Smooth muscle cell (in vitro differentiated cells): ENCODE measurements around the gene ID1. TPM values are rescaled to one million over a fixed set of nuclear protein-coding genes. Genes with fewer than 3 reads are reported as not detected.

ENCODE experiments used
- DNase-seq: peaks from one replicate; lab custom pipeline; 2025; ENCODE audit not compliant: unreplicated experiment; lab: John Stamatoyannopoulos, UW
- H2AFZ ChIP-seq: fragments of 200-600 bp; sonication (generic); 2 replicates; pipeline ENCODE4 v1.6.0; 2016; ENCODE audit warnings: antibody characterized with exemption, low read depth, mild to moderate bottlenecking
- H3F3A ChIP-seq: fragments of 200-600 bp; sonication (generic); 2 replicates; pipeline ENCODE4 v1.6.0; 2017; ENCODE audit warnings: antibody characterized with exemption, low read depth
- H3K27ac ChIP-seq: fragments of 200-600 bp; sonication (generic); 2 replicates; pipeline ENCODE4 v1.5.1; 2016; ENCODE audit warnings: low read depth, mild to moderate bottlenecking
- H3K27me3 ChIP-seq: fragments of 200-600 bp; sonication (generic); 2 replicates; pipeline ENCODE4 v1.6.1; 2016; ENCODE audit warnings: low read depth, mild to moderate bottlenecking
- H3K36me3 ChIP-seq: fragments of 200-600 bp; sonication (generic); 2 replicates; pipeline ENCODE4 v1.5.1; 2016; ENCODE audit warnings: low read depth
- H3K4me1 ChIP-seq: fragments of 200-600 bp; sonication (generic); 2 replicates; pipeline ENCODE4 v1.5.1; 2016; ENCODE audit warnings: low read depth
- H3K4me2 ChIP-seq: fragments of 200-600 bp; sonication (generic); 2 replicates; pipeline ENCODE4 v1.6.0; 2016; ENCODE audit warnings: mild to moderate bottlenecking
- H3K4me3 ChIP-seq: fragments of 200-600 bp; sonication (generic); 2 replicates; pipeline ENCODE4 v1.5.1; 2016; ENCODE audit warnings: mild to moderate bottlenecking
- H3K79me2 ChIP-seq: fragments of 200-600 bp; sonication (generic); 2 replicates; pipeline ENCODE4 v1.6.0; 2016; ENCODE audit warnings: low read depth, mild to moderate bottlenecking
- H3K9ac ChIP-seq: fragments of 200-600 bp; sonication (generic); 2 replicates; pipeline ENCODE4 v1.6.0; 2016; ENCODE audit warnings: low read depth
- H3K9me3 ChIP-seq: fragments of 200-600 bp; sonication (generic); replicated peaks from 2 replicates; pipeline ENCODE4 v1.5.1; 2016; ENCODE audit warnings: low read depth
- H4K20me1 ChIP-seq: fragments of 200-600 bp; sonication (generic); 2 replicates; pipeline ENCODE4 v1.6.0; 2016; ENCODE audit warnings: low read depth
- WGBS: methylation state at CpG from one replicate; pipeline ENCODE4 v1.1.7; 2016; ENCODE audit warnings: low lambda C conversion rate; 5-methylcytosine and 5-hydroxymethylcytosine counted together
- polyA plus RNA-seq: library from polyadenylated mRNA; unstranded; fragments of >200 nt; fragmentation: Nextera tagmentation; extraction: Ambion mirVana; gene quantifications from 2 replicates; pipeline ENCODE4 v1.2.1, GENCODE V29; 2016
- total RNA-seq: library from RNA; depleted of rRNA; stranded (reverse); fragments of >200 nt; gene quantifications from 2 replicates; pipeline ENCODE4 v1.2.3, GENCODE V29; 2014
- TF ChIP-seq, protein P1 (sequence below): fragments of 200-600 bp; sonication (generic); IDR thresholded peaks from 2 replicates; pipeline ENCODE4 v1.5.1; 2017; ENCODE audit warnings: borderline replicate concordance, mild to moderate bottlenecking, antibody characterized with exemption; ENCODE audit not compliant: insufficient read depth, poor library complexity, severe bottlenecking

The ID1 gene
- total and polyA plus RNA-seq, 2 experiments from 2014 or later = 87.6 to 396 TPM

DNA sequence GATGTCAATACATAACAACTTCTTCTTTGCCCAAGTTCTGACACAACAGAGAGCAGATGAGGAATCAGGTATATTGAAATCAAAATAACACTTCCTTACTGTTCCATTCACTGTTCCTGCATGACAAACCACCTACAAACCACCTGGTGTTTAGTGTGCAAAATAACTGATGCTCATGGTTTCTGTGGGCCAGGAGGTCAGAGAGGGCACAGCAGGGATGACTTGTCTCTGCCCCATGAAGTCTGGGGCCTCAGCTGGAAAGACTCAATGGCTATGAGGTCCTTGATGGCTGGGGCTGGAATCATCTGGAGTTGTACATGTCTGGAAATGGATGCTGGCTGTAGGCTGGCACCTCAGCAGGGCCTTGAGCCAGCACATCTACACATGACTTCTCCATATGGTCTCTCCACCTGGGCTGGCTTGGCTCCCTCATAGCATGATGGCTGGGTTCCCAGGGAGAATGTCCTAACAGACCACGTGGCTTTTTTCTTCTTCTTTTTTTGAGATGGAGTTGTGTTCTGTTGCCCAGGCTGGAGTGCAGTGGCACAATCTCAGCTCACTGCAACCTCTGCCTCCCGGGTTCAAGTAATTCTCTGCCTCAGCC is 25.2 kb downstream of the ID1 start:
- Histone ChIP-seq H2AFZ (no peak overlapping the region), H3K4me2 (no peak overlapping the region), H3K4me1 (no peaks in the 10 kb centered on the region), H3K27ac (no peak overlapping the region), H3K36me3 (no peaks in the 10 kb centered on the region), H3K27me3 (no peaks in the 10 kb centered on the region), H4K20me1 (no peaks in the 10 kb centered on the region), H3K9me3 (no peaks in the 10 kb centered on the region), H3F3A (no peaks in the 10 kb centered on the region), H3K79me2 (no peaks in the 10 kb centered on the region), H3K9ac (no peak overlapping the region), H3K4me3 (no peak overlapping the region)
- 77% methylated on average over 2 of the region's 2 CpGs for WGBS
- DNase-seq = no peak
- TF ChIP-seq, protein P1, sequence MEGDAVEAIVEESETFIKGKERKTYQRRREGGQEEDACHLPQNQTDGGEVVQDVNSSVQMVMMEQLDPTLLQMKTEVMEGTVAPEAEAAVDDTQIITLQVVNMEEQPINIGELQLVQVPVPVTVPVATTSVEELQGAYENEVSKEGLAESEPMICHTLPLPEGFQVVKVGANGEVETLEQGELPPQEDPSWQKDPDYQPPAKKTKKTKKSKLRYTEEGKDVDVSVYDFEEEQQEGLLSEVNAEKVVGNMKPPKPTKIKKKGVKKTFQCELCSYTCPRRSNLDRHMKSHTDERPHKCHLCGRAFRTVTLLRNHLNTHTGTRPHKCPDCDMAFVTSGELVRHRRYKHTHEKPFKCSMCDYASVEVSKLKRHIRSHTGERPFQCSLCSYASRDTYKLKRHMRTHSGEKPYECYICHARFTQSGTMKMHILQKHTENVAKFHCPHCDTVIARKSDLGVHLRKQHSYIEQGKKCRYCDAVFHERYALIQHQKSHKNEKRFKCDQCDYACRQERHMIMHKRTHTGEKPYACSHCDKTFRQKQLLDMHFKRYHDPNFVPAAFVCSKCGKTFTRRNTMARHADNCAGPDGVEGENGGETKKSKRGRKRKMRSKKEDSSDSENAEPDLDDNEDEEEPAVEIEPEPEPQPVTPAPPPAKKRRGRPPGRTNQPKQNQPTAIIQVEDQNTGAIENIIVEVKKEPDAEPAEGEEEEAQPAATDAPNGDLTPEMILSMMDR = no peak

DNA sequence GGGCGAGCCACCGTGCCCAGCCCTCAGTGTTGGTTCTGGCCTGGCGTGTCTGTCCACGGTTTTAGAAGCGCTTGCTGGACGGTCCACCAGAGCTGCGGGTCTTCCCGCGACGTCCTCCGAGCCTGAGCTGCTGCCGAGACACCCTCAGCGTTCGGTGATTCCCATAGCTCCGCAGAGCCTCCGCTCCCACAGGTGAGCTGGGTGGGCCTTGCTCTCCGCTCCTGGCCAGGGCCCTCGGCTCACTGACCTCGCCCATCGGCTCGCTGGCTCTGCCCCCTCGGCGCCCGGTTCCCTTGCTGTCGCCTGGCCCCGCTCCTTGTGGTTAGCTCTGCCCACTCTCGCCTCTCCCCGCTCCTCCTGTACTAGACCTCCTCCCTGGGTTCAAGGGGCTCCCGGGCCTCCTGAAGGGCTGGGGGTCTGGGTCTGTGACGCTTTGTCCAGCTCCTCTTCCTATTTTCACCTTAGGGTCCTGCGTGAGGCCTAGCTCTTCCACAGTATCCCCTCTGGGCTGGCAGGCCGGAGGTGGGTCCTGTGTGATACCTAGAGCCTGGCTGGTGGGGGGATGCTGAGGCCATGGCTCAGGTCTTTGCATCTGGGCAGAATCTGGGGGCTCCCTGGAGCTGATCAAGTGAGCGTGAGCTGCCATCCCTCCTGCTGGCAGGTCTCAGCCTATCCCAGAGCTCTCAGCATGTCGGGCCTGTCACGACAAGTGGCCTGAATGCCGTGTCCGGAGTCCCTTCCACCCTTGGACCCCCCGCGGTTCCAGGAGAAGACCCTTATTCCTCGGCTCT is 27.7 kb downstream of the ID1 start:
- no peaks in the 10 kb centered on the region for H3K27me3 ChIP-seq
- H3K36me3 ChIP-seq = no peaks in the 10 kb centered on the region
- no peak overlapping the region for H3K9ac ChIP-seq
- H2AFZ ChIP-seq = no peak overlapping the region
- H3K4me3 ChIP-seq = no peak overlapping the region
- TF ChIP-seq, protein P1 = no peak
- DNase-seq = no peak
- WGBS = 96% methylated on average over 40 of the region's 40 CpGs
- H3K79me2 ChIP-seq = no peaks in the 10 kb centered on the region
- H3F3A ChIP-seq = no peaks in the 10 kb centered on the region
- no peak overlapping the region for H3K27ac ChIP-seq
- no peak overlapping the region for H3K4me2 ChIP-seq
- no peaks in the 10 kb centered on the region for H3K9me3 ChIP-seq
- no peaks in the 10 kb centered on the region for H3K4me1 ChIP-seq
- no peaks in the 10 kb centered on the region for H4K20me1 ChIP-seq

DNA sequence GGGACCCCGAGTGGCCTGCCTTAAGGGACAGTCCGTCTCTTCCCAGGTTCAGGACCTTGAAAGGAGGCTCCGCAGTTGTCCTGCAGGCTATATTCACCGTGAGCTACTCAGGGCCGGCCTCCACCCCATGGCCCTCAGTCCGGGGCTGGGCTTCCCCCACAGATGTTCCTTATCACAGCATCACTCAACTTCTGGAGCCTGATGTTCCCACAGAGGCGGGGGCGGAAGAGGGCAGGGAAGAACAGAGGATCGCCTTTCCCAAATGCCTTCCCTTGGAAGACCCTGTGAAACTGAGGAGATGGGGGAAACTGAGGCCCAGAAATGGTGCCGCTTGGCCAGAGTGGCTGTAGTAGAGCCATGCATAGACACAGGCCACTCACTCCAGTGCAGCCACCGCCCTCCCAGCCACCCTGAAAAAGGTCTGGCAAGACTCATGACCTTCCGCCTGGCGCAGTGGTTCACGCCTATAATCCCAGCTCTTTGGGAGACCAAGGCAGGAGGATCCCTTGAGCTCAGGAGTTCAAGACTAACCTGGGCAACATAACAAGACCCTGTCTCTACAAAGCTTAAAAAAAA is 28.3 kb downstream of the ID1 start:
- Histone ChIP-seq H3F3A (no peaks in the 10 kb centered on the region), H2AFZ (no peak overlapping the region), H3K9me3 (no peaks in the 10 kb centered on the region), H3K27ac (no peak overlapping the region), H3K36me3 (no peaks in the 10 kb centered on the region), H4K20me1 (no peaks in the 10 kb centered on the region), H3K4me1 (peaks cover 5% of the 10 kb centered on the region), H3K79me2 (no peaks in the 10 kb centered on the region), H3K4me2 (no peak overlapping the region), H3K27me3 (no peaks in the 10 kb centered on the region), H3K9ac (no peak overlapping the region), H3K4me3 (no peak overlapping the region)
- DNase-seq = no peak
- TF ChIP-seq, protein P1 = no peak
- 87% methylated on average over 14 of the region's 14 CpGs for whole genome bisulfite sequencing
